Measurements from ENCODE around the gene USP44.
A peak's percentile ranks its signal among the peaks of the same experiment; 100 is the strongest.

Gene USP44

DNA sequence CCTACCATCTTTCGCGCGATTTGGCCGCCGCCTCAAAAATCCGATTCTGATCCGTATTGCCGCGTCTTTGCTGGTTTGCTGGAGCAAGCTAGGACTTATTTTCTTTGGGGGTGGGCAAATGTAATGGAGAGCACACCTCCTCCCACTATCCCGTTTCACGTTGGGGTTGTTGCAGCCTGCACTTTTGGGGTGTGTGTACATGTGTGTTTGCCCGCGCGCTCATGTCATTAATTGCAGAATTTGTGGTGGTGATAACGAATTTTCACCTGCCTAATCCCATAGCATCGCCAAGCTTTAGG is 76.7 kb downstream of the USP44 start:
- DNase-seq (ENCODE audit: low read depth, low spot score), result peak; percentile 7
- in situ Hi-C loops (cut with HindIII; ENCODE audit: low sequenced_read_pairs), result no loop called here
- H3K4me3 ChIP-seq (ENCODE audit: low read depth, low read length), result peak overlapping the region; percentile 98

DNA sequence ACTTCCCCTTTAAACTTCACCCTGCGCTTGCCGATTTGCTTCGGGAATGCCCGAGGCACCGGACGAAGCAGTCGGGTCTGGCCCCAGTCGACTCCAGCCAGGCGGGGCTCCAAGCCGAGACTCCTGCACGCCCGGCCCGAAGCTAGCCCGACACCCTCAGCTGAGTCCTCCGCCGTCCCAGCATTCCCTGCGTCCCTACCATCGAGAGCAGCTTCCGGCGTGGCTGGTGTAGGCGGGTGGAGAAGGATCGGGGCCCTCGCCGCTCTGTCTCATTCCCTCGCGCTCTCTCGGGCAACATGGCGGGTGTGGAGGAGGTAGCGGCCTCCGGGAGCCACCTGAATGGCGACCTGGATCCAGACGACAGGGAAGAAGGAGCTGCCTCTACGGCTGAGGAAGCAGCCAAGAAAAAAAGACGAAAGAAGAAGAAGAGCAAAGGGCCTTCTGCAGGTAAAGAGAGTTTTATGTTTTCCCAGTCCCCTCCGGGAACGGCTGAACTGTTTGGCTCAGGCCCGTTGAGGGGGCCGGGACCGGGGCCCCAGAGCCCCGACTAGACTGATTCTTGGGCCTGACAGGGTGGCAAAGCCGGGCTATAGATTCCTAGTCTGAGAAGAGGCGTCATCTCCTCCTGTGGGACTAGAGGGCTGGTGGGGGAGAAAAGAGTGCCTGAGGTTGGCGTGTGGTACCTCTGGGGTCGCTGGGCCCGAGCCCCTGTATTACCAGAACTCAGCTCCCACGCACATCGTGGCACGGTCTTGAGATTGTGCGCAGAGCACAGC is 77.2 kb downstream of the USP44 start, which contains the start of gene METAP2:
TSS of gene METAP2 (plus strand) at position 269 of the 776 bp plus-strand sequence. CDS start at position 297, 28 bp downstream.
- in situ Hi-C loops (cut with HindIII; ENCODE audit: low sequenced_read_pairs), result no loop called here
- TF ChIP-seq, protein P1, sequence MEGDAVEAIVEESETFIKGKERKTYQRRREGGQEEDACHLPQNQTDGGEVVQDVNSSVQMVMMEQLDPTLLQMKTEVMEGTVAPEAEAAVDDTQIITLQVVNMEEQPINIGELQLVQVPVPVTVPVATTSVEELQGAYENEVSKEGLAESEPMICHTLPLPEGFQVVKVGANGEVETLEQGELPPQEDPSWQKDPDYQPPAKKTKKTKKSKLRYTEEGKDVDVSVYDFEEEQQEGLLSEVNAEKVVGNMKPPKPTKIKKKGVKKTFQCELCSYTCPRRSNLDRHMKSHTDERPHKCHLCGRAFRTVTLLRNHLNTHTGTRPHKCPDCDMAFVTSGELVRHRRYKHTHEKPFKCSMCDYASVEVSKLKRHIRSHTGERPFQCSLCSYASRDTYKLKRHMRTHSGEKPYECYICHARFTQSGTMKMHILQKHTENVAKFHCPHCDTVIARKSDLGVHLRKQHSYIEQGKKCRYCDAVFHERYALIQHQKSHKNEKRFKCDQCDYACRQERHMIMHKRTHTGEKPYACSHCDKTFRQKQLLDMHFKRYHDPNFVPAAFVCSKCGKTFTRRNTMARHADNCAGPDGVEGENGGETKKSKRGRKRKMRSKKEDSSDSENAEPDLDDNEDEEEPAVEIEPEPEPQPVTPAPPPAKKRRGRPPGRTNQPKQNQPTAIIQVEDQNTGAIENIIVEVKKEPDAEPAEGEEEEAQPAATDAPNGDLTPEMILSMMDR (IDR thresholded peaks at IDR 0.05; ENCODE audit: low read depth, low read length), result no peak
- H3K4me3 ChIP-seq (ENCODE audit: low read depth, low read length), result peak within 1 kb of the TSS; percentile 98
- DNase-seq (ENCODE audit: low read depth, low spot score), result peak; percentile 97

More for the DNA sequence above, 76.7 kb downstream of the USP44 start:
- TF ChIP-seq, protein P1 (IDR thresholded peaks at IDR 0.05; ENCODE audit: low read depth, low read length), result no peak

DNA sequence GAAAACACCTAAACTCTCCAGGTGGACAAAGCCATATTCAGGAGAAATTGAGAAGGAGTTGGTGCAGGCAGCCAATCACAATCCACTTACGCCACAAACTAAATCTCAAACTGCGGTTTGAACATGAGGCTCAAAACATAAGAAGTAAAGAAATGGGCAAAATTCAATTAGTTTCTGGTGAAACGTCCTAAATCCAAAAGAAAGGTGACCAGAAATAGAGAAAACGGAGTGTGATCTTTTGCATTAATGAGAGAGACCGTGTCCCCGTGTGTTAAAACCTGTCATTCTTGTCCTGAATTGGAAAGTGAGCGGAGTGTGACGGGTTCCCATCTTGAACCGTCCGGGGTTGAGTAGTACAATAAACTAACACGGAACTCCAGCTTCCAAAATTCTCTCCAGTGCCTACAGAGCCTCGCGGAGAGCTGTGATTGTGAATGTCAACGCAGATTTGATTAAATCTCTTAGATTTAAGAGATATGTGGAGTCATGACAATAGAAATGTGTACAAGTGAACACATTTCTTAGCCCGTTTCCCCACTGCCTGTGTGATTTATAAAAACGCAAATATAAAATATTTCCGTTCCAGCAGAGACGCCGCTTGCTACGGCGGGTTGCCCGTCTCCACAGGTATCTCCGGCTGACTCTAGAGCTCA is 77.9 kb downstream of the USP44 start:
- H3K4me3 ChIP-seq (ENCODE audit: low read depth, low read length), result peak overlapping the region; percentile 98
- TF ChIP-seq, protein P1 (IDR thresholded peaks at IDR 0.05; ENCODE audit: low read depth, low read length), result no peak
- peak; percentile 70 for DNase-seq (ENCODE audit: low read depth, low spot score)
- in situ Hi-C loops (cut with HindIII; ENCODE audit: low sequenced_read_pairs), result no loop called here

DNA sequence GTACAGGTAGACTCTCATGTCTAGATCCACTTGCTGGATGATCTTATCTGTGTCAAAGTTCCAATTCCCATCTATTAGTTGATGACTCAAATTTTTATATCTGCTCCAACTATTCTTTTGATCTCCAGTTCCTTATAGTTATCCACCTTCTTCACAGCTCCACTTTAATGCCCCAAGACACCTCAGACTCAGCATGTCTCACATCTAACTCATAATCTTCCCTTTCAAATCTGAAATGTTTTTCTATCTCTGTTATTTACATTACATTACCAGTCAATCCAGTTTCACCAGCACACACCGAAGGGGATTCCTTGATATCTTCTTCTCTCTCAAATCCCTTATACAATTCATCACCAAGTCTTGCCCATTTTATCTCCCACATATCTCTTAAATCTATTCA is 81.0 kb downstream of the USP44 start:
- no peak overlapping the region for H3K4me3 ChIP-seq (ENCODE audit: low read depth, low read length)
- TF ChIP-seq, protein P1 (IDR thresholded peaks at IDR 0.05; ENCODE audit: low read depth, low read length), result no peak
- in situ Hi-C loops (cut with HindIII; ENCODE audit: low sequenced_read_pairs), result no loop called here
- DNase-seq (ENCODE audit: low read depth, low spot score), result no peak

Data from astrocyte of the spinal cord (primary cell).